ENCODE results near the gene ITPRIPL1.

ITPRIPL1 gene

GRCh38 chr2:96340493-96341414 lies 15.6 kb downstream of the ITPRIPL1 start:
- H3K4me3 ChIP-seq (replicated peaks; ENCODE audit: low read depth, low read length) = no peak overlapping the region
- no peaks in the 10 kb centered on the region for H3K27me3 ChIP-seq (replicated peaks; ENCODE audit: control insufficient read depth, insufficient read depth, low read length)
- no peak for DNase-seq (ENCODE audit: extremely low read depth, insufficient read length)
- TF ChIP-seq, protein P1, sequence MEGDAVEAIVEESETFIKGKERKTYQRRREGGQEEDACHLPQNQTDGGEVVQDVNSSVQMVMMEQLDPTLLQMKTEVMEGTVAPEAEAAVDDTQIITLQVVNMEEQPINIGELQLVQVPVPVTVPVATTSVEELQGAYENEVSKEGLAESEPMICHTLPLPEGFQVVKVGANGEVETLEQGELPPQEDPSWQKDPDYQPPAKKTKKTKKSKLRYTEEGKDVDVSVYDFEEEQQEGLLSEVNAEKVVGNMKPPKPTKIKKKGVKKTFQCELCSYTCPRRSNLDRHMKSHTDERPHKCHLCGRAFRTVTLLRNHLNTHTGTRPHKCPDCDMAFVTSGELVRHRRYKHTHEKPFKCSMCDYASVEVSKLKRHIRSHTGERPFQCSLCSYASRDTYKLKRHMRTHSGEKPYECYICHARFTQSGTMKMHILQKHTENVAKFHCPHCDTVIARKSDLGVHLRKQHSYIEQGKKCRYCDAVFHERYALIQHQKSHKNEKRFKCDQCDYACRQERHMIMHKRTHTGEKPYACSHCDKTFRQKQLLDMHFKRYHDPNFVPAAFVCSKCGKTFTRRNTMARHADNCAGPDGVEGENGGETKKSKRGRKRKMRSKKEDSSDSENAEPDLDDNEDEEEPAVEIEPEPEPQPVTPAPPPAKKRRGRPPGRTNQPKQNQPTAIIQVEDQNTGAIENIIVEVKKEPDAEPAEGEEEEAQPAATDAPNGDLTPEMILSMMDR (IDR thresholded peaks at IDR 0.05; ENCODE audit: insufficient read depth, low read length, poor library complexity, severe bottlenecking) = no peak
- H3K36me3 ChIP-seq (ENCODE audit: control insufficient read depth, insufficient read depth, low read length) = peaks cover 5% of the 10 kb centered on the region

DNA sequence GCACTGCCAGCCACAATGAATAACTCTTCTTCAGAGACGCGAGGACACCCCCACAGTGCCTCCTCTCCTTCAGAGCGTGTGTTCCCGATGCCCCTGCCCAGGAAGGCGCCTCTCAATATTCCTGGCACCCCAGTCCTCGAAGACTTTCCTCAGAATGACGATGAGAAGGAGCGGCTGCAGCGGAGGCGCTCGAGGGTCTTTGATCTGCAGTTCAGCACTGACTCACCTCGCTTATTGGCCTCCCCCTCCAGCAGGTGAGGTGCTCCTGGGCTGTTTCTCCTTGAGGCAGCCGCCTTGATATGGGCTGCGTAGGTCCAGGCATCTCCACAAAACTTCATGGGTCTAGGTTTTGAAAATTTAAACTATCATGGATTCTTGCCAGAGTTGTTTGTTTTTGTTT lies 16.5 kb downstream of the ITPRIPL1 start:
- no peak for DNase-seq (ENCODE audit: extremely low read depth, insufficient read length)
- Histone ChIP-seq H3K4me3 (replicated peaks; ENCODE audit: low read depth, low read length) (no peak overlapping the region), H3K36me3 (ENCODE audit: control insufficient read depth, insufficient read depth, low read length) (peaks cover 8% of the 10 kb centered on the region)

GRCh38 chr2:96342085-96342484 lies 17.0 kb downstream of the ITPRIPL1 start:
- TF ChIP-seq, protein P1 (IDR thresholded peaks at IDR 0.05; ENCODE audit: insufficient read depth, low read length, poor library complexity, severe bottlenecking) = no peak
- H3K36me3 ChIP-seq (ENCODE audit: control insufficient read depth, insufficient read depth, low read length) = peaks cover 11% of the 10 kb centered on the region
- no peak for DNase-seq (ENCODE audit: extremely low read depth, insufficient read length)
- no peaks in the 10 kb centered on the region for H3K27me3 ChIP-seq (replicated peaks; ENCODE audit: control insufficient read depth, insufficient read depth, low read length)
- H3K4me3 ChIP-seq (replicated peaks; ENCODE audit: low read depth, low read length) = 0 out of 2 replicates have a peak overlapping the region, but pooled peaks have one; percentile 19

More for the DNA sequence above, 16.5 kb downstream of the ITPRIPL1 start:
- no peaks in the 10 kb centered on the region for H3K27me3 ChIP-seq (replicated peaks; ENCODE audit: control insufficient read depth, insufficient read depth, low read length)
- TF ChIP-seq, protein P1 (IDR thresholded peaks at IDR 0.05; ENCODE audit: insufficient read depth, low read length, poor library complexity, severe bottlenecking) = no peak

- Histone ChIP-seq H3K27me3 (replicated peaks; ENCODE audit: control insufficient read depth, insufficient read depth, low read length) (no peaks in the 10 kb centered on the region), H3K36me3 (ENCODE audit: control insufficient read depth, insufficient read depth, low read length) (peaks cover 11% of the 10 kb centered on the region), H3K4me3 (replicated peaks; ENCODE audit: low read depth, low read length) (no peak overlapping the region; the same call in 1 of the 2 replicates)
- peak; percentile 55 for DNase-seq (ENCODE audit: extremely low read depth, insufficient read length)
- TF ChIP-seq, protein P1 (IDR thresholded peaks at IDR 0.05; ENCODE audit: insufficient read depth, low read length, poor library complexity, severe bottlenecking) = no peak
Observed at GRCh38 chr2:96344011-96344410, 18.9 kb downstream of the ITPRIPL1 start.

GRCh38 chr2:96345438-96345837 lies 20.3 kb downstream of the ITPRIPL1 start:
- DNase-seq (ENCODE audit: extremely low read depth, insufficient read length) = no peak

More at GRCh38 chr2:96345438-96345837, 20.3 kb downstream of the ITPRIPL1 start:
- H3K27me3 ChIP-seq (replicated peaks; ENCODE audit: control insufficient read depth, insufficient read depth, low read length) = no peaks in the 10 kb centered on the region
- TF ChIP-seq, protein P1 (IDR thresholded peaks at IDR 0.05; ENCODE audit: insufficient read depth, low read length, poor library complexity, severe bottlenecking) = peak; percentile 37
- H3K36me3 ChIP-seq (ENCODE audit: control insufficient read depth, insufficient read depth, low read length) = peaks cover 14% of the 10 kb centered on the region
- H3K4me3 ChIP-seq (replicated peaks; ENCODE audit: low read depth, low read length) = no peak overlapping the region

Measured in GM06990 (cell line).